HL-60 (cell line): ENCODE data around the gene CLASP2.

Source experiments
- CTCF ChIP-seq: IDR thresholded peaks from one replicate; pipeline ENCODE4 v1.5.1; 2011; ENCODE audit warnings: low read length, control low read depth, inconsistent platforms; ENCODE audit not compliant: insufficient read depth
- POLR2AphosphoS5 ChIP-seq: IDR thresholded peaks from 2 replicates; pipeline ENCODE4 v1.6.1; 2012; ENCODE audit warnings: low read depth
- TF ChIP-seq, protein P1 (sequence below): IDR thresholded peaks from 2 replicates; pipeline ENCODE4 v1.6.1; 2012; ENCODE audit warnings: low read depth; ENCODE audit not compliant: insufficient replicate concordance

- TF ChIP-seq CTCF = no peak
- TF ChIP-seq, protein P1, sequence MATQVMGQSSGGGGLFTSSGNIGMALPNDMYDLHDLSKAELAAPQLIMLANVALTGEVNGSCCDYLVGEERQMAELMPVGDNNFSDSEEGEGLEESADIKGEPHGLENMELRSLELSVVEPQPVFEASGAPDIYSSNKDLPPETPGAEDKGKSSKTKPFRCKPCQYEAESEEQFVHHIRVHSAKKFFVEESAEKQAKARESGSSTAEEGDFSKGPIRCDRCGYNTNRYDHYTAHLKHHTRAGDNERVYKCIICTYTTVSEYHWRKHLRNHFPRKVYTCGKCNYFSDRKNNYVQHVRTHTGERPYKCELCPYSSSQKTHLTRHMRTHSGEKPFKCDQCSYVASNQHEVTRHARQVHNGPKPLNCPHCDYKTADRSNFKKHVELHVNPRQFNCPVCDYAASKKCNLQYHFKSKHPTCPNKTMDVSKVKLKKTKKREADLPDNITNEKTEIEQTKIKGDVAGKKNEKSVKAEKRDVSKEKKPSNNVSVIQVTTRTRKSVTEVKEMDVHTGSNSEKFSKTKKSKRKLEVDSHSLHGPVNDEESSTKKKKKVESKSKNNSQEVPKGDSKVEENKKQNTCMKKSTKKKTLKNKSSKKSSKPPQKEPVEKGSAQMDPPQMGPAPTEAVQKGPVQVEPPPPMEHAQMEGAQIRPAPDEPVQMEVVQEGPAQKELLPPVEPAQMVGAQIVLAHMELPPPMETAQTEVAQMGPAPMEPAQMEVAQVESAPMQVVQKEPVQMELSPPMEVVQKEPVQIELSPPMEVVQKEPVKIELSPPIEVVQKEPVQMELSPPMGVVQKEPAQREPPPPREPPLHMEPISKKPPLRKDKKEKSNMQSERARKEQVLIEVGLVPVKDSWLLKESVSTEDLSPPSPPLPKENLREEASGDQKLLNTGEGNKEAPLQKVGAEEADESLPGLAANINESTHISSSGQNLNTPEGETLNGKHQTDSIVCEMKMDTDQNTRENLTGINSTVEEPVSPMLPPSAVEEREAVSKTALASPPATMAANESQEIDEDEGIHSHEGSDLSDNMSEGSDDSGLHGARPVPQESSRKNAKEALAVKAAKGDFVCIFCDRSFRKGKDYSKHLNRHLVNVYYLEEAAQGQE = no peak
- no peak for TF ChIP-seq POLR2AphosphoS5
Observed at GRCh38 chr3:33758281-33758680, 40.2 kb upstream of the CLASP2 start.
